ENCODE data around the gene IMPA2.

- TF ChIP-seq CTCF (IDR thresholded peaks at IDR 0.05; ENCODE audit: poor library complexity) (no peak), EZH2 (IDR thresholded peaks at IDR 0.05; ENCODE audit: borderline replicate concordance) (no peak), EZH2phosphoT487 (IDR thresholded peaks at IDR 0.05; ENCODE audit: low read depth, severe bottlenecking, unreplicated experiment) (no peak)
Observed at GRCh38 chr18:12046751-12047335, 65.5 kb downstream of the IMPA2 start.

All from hepatocyte (in vitro differentiated cells).